ENCODE measurements around the gene CSF3.

DNA sequence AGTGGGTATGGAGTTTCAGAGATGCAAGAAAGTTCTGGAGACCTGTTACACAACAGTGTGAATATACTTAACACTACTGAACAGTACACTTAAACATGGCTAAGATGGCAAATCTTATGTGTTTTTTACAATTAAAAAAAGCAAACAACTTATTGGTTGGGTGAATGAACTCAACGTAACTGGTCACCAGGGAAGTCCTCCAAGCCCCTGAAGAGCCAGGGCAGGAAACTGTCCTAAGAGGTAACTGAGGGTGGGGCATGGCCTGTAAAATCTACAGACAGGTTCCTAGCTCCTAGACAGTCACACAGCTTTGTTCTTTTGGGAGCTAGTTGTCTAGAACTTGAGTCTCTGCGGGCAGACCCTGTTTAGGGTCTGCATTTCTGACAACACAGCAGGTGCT is 10.3 kb downstream of the CSF3 start:
- TF ChIP-seq POLR2A (IDR thresholded peaks at IDR 0.05; ENCODE audit: low read length) (no peak), GATA1 (IDR thresholded peaks at IDR 0.05; ENCODE audit: low read depth, low read length) (no peak)

All from erythroblast (primary cell).